Measurements from ENCODE around the gene CEP126.

CEP126 gene

GRCh38 chr11:102014756-102015155 is 99.9 kb downstream of the CEP126 start:
- H3K4me3 ChIP-seq (ENCODE audit: low read depth, low read length): no peak overlapping the region
- H3K79me2 ChIP-seq (ENCODE audit: control insufficient read depth, insufficient read depth, low read length, poor library complexity): peaks cover 3% of the 10 kb centered on the region
- no peaks in the 10 kb centered on the region for H3K36me3 ChIP-seq (ENCODE audit: control insufficient read depth in 1 of 2, insufficient read depth in 2 of 2, low read length in 2 of 2)
- no peaks in the 10 kb centered on the region for H3K27me3 ChIP-seq (ENCODE audit: insufficient read depth, low read length)
- H3K23ac ChIP-seq (ENCODE audit: low read length): no peak overlapping the region
- no CpG with 5 or more reads among the region's 5 CpGs for WGBS (ENCODE audit: extremely low coverage, insufficient coverage, insufficient read length)
- no peak overlapping the region for H3K18ac ChIP-seq (ENCODE audit: low read length)
- DNase-seq: peak; percentile 76 to 80
- H3K4me1 ChIP-seq (ENCODE audit: control insufficient read depth in 1 of 2, insufficient read depth in 2 of 2, low read length in 2 of 2): peaks cover 15 to 22% of the 10 kb centered on the region in 2 experiments
- no peak overlapping the region for H3K4me2 ChIP-seq (ENCODE audit: low read length)
- no peak overlapping the region for H2AK5ac ChIP-seq (ENCODE audit: low read length)
- H2BK5ac ChIP-seq (ENCODE audit: low read depth, low read length, poor library complexity): no peak overlapping the region
- no peak overlapping the region for H4K12ac ChIP-seq (ENCODE audit: low read depth, low read length)
- H2BK120ac ChIP-seq (ENCODE audit: insufficient read depth, low read length, poor library complexity): no peak overlapping the region
- H3K4ac ChIP-seq (ENCODE audit: low read depth, low read length): no peak overlapping the region
- H3K79me1 ChIP-seq (ENCODE audit: low read length): peaks cover 22% of the 10 kb centered on the region
- no peak overlapping the region for H2BK12ac ChIP-seq (ENCODE audit: low read length)
- no peak overlapping the region for H4K8ac ChIP-seq (ENCODE audit: low read depth, low read length)
- H4K91ac ChIP-seq (ENCODE audit: low read depth, low read length): no peak overlapping the region
- no peaks in the 10 kb centered on the region for H3K9me3 ChIP-seq (ENCODE audit: insufficient read depth, low read depth, low read length)
- H3K14ac ChIP-seq (ENCODE audit: low read length): no peak overlapping the region
- peak overlapping the region; percentile 74 for H3K27ac ChIP-seq (ENCODE audit: low read depth, low read length)
- no peak overlapping the region for H3K9ac ChIP-seq (ENCODE audit: low read length)
- H2AFZ ChIP-seq (ENCODE audit: insufficient read depth, low read length, poor library complexity): no peak overlapping the region

- Histone ChIP-seq H4K91ac (ENCODE audit: low read depth, low read length) (no peak overlapping the region), H3K18ac (ENCODE audit: low read length) (no peak overlapping the region), H2BK5ac (ENCODE audit: low read depth, low read length, poor library complexity) (no peak overlapping the region), H3K36me3 (ENCODE audit: control insufficient read depth in 1 of 2, insufficient read depth in 2 of 2, low read length in 2 of 2) (no peaks in the 10 kb centered on the region), H4K8ac (ENCODE audit: low read depth, low read length) (no peak overlapping the region), H3K4ac (ENCODE audit: low read depth, low read length) (no peak overlapping the region), H2AK5ac (ENCODE audit: low read length) (no peak overlapping the region), H3K4me3 (ENCODE audit: low read depth, low read length) (no peak overlapping the region), H3K14ac (ENCODE audit: low read length) (no peak overlapping the region), H3K27me3 (ENCODE audit: insufficient read depth, low read length) (no peaks in the 10 kb centered on the region), H3K23ac (ENCODE audit: low read length) (no peak overlapping the region), H3K9me3 (ENCODE audit: insufficient read depth, low read depth, low read length) (no peaks in the 10 kb centered on the region), H2BK12ac (ENCODE audit: low read length) (no peak overlapping the region), H3K79me1 (ENCODE audit: low read length) (peaks cover 13% of the 10 kb centered on the region), H3K79me2 (ENCODE audit: control insufficient read depth, insufficient read depth, low read length, poor library complexity) (peaks cover 3% of the 10 kb centered on the region), H3K27ac (ENCODE audit: low read depth, low read length) (no peak overlapping the region), H2BK120ac (ENCODE audit: insufficient read depth, low read length, poor library complexity) (no peak overlapping the region), H3K9ac (ENCODE audit: low read length) (no peak overlapping the region), H2AFZ (ENCODE audit: insufficient read depth, low read length, poor library complexity) (no peak overlapping the region), H3K4me1 (ENCODE audit: control insufficient read depth in 1 of 2, insufficient read depth in 2 of 2, low read length in 2 of 2) (peaks cover 12 to 14% of the 10 kb centered on the region in 2 experiments), H4K12ac (ENCODE audit: low read depth, low read length) (no peak overlapping the region), H3K4me2 (ENCODE audit: low read length) (no peak overlapping the region)
- DNase-seq: no peak
- no CpG with 5 or more reads among the region's 3 CpGs for WGBS (ENCODE audit: extremely low coverage, insufficient coverage, insufficient read length)
Measured at GRCh38 chr11:102017026-102017425, 102.2 kb downstream of the CEP126 start.

- Histone ChIP-seq H3K18ac (ENCODE audit: low read length) (no peak overlapping the region), H3K9ac (ENCODE audit: low read length) (no peak overlapping the region), H2BK120ac (ENCODE audit: insufficient read depth, low read length, poor library complexity) (no peak overlapping the region), H3K4me3 (ENCODE audit: low read depth, low read length) (no peak overlapping the region), H4K91ac (ENCODE audit: low read depth, low read length) (no peak overlapping the region), H3K36me3 (ENCODE audit: control insufficient read depth in 1 of 2, insufficient read depth in 2 of 2, low read length in 2 of 2) (no peaks in the 10 kb centered on the region), H2BK12ac (ENCODE audit: low read length) (no peak overlapping the region), H3K27me3 (ENCODE audit: insufficient read depth, low read length) (no peaks in the 10 kb centered on the region), H3K79me2 (ENCODE audit: control insufficient read depth, insufficient read depth, low read length, poor library complexity) (no peaks in the 10 kb centered on the region), H3K9me3 (ENCODE audit: insufficient read depth, low read depth, low read length) (no peaks in the 10 kb centered on the region), H3K4me2 (ENCODE audit: low read length) (peak overlapping the region; percentile 40), H3K4ac (ENCODE audit: low read depth, low read length) (no peak overlapping the region), H3K27ac (ENCODE audit: low read depth, low read length) (peak overlapping the region; percentile 98), H2BK5ac (ENCODE audit: low read depth, low read length, poor library complexity) (no peak overlapping the region), H4K8ac (ENCODE audit: low read depth, low read length) (no peak overlapping the region), H2AFZ (ENCODE audit: insufficient read depth, low read length, poor library complexity) (no peak overlapping the region), H3K4me1 (ENCODE audit: control insufficient read depth in 1 of 2, insufficient read depth in 2 of 2, low read length in 2 of 2) (peaks cover 6 to 12% of the 10 kb centered on the region in 2 experiments), H4K12ac (ENCODE audit: low read depth, low read length) (no peak overlapping the region), H3K79me1 (ENCODE audit: low read length) (peaks cover 14% of the 10 kb centered on the region), H3K23ac (ENCODE audit: low read length) (no peak overlapping the region), H2AK5ac (ENCODE audit: low read length) (no peak overlapping the region), H3K14ac (ENCODE audit: low read length) (no peak overlapping the region)
- WGBS (ENCODE audit: extremely low coverage, insufficient coverage, insufficient read length): no CpG with 5 or more reads among the region's 4 CpGs
- DNase-seq: peak; percentile 89 to 97
Measured at GRCh38 chr11:102026217-102026616, 111.4 kb downstream of the CEP126 start.

GRCh38 chr11:102026959-102027358 is 112.1 kb downstream of the CEP126 start:
- Histone ChIP-seq H3K27ac (ENCODE audit: low read depth, low read length) (peak overlapping the region; percentile 98), H4K8ac (ENCODE audit: low read depth, low read length) (no peak overlapping the region), H3K4me2 (ENCODE audit: low read length) (peak overlapping the region; percentile 60), H3K9me3 (ENCODE audit: insufficient read depth, low read depth, low read length) (no peaks in the 10 kb centered on the region), H4K91ac (ENCODE audit: low read depth, low read length) (peak overlapping the region; percentile 100), H3K27me3 (ENCODE audit: insufficient read depth, low read length) (no peaks in the 10 kb centered on the region), H2BK120ac (ENCODE audit: insufficient read depth, low read length, poor library complexity) (peak overlapping the region; percentile 100), H3K23ac (ENCODE audit: low read length) (no peak overlapping the region), H2AFZ (ENCODE audit: insufficient read depth, low read length, poor library complexity) (no peak overlapping the region), H2AK5ac (ENCODE audit: low read length) (no peak overlapping the region), H2BK12ac (ENCODE audit: low read length) (no peak overlapping the region), H3K4me3 (ENCODE audit: low read depth, low read length) (no peak overlapping the region), H3K4me1 (ENCODE audit: control insufficient read depth in 1 of 2, insufficient read depth in 2 of 2, low read length in 2 of 2) (peaks cover 6 to 12% of the 10 kb centered on the region in 2 experiments), H3K36me3 (ENCODE audit: control insufficient read depth in 1 of 2, insufficient read depth in 2 of 2, low read length in 2 of 2) (no peaks in the 10 kb centered on the region), H3K14ac (ENCODE audit: low read length) (no peak overlapping the region), H2BK5ac (ENCODE audit: low read depth, low read length, poor library complexity) (peak overlapping the region; percentile 100), H3K79me2 (ENCODE audit: control insufficient read depth, insufficient read depth, low read length, poor library complexity) (no peaks in the 10 kb centered on the region), H3K9ac (ENCODE audit: low read length) (no peak overlapping the region), H3K79me1 (ENCODE audit: low read length) (peaks cover 14% of the 10 kb centered on the region), H4K12ac (ENCODE audit: low read depth, low read length) (no peak overlapping the region), H3K4ac (ENCODE audit: low read depth, low read length) (no peak overlapping the region), H3K18ac (ENCODE audit: low read length) (no peak overlapping the region)
- DNase-seq: no peak
- WGBS (ENCODE audit: extremely low coverage, insufficient coverage, insufficient read length): no CpG with 5 or more reads among the region's 2 CpGs
